Measurements from ENCODE around the gene ANKS1B.

ANKS1B gene

DNA sequence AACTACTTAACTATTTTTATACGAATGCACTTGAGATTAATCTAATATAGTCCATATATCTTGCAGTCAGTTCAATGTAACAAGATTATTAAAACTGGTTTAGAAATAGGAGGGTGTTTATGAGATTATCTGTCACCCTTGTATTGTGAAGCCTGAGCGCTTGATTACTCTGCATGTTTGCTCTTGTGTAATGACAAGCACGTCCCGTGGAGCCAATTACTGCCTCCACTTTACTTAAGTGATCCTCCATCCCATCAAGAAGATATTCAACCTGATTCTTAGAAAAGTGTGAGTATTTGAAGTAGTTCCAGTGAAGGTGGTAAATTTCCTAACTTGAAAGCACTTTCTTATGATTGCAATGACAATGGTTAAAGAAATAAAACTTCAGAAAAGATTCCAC lies 752.4 kb downstream of the ANKS1B start:
- no peaks in the 10 kb centered on the region for H3K9me3 ChIP-seq (ENCODE audit: insufficient read depth, low read depth, low read length)
- no peak overlapping the region for H3K4me2 ChIP-seq (ENCODE audit: low read depth, low read length, poor library complexity, severe bottlenecking)
- no peak overlapping the region for H2AFZ ChIP-seq (ENCODE audit: low read length)
- no peaks in the 10 kb centered on the region for H3K36me3 ChIP-seq (ENCODE audit: insufficient read depth, low read length)
- TF ChIP-seq, protein P1, sequence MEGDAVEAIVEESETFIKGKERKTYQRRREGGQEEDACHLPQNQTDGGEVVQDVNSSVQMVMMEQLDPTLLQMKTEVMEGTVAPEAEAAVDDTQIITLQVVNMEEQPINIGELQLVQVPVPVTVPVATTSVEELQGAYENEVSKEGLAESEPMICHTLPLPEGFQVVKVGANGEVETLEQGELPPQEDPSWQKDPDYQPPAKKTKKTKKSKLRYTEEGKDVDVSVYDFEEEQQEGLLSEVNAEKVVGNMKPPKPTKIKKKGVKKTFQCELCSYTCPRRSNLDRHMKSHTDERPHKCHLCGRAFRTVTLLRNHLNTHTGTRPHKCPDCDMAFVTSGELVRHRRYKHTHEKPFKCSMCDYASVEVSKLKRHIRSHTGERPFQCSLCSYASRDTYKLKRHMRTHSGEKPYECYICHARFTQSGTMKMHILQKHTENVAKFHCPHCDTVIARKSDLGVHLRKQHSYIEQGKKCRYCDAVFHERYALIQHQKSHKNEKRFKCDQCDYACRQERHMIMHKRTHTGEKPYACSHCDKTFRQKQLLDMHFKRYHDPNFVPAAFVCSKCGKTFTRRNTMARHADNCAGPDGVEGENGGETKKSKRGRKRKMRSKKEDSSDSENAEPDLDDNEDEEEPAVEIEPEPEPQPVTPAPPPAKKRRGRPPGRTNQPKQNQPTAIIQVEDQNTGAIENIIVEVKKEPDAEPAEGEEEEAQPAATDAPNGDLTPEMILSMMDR (conservative IDR thresholded peaks at IDR 0.05; ENCODE audit: low read length): no peak
- TF ChIP-seq EZH2phosphoT487 (IDR thresholded peaks at IDR 0.05; ENCODE audit: borderline replicate concordance): no peak
- no peak overlapping the region for H3K4me3 ChIP-seq (ENCODE audit: low read length, poor library complexity, severe bottlenecking)
- H3K9ac ChIP-seq (ENCODE audit: low read depth, low read length, poor library complexity, severe bottlenecking): no peak overlapping the region
- no peaks in the 10 kb centered on the region for H4K20me1 ChIP-seq (ENCODE audit: insufficient read depth, low read length, poor library complexity, severe bottlenecking)
- H3K4me1 ChIP-seq (ENCODE audit: insufficient read depth, low read length, poor library complexity, severe bottlenecking): no peaks in the 10 kb centered on the region
- no peaks in the 10 kb centered on the region for H3K9me2 ChIP-seq (replicated peaks; ENCODE audit: low read depth, low read length)
- no peaks in the 10 kb centered on the region for H3K27me3 ChIP-seq (ENCODE audit: insufficient read depth, low read length, poor library complexity, severe bottlenecking)
- H3F3A ChIP-seq (ENCODE audit: low read depth): no peaks in the 10 kb centered on the region
- no peaks in the 10 kb centered on the region for H3K79me2 ChIP-seq (ENCODE audit: insufficient read depth, low read length)

DNA sequence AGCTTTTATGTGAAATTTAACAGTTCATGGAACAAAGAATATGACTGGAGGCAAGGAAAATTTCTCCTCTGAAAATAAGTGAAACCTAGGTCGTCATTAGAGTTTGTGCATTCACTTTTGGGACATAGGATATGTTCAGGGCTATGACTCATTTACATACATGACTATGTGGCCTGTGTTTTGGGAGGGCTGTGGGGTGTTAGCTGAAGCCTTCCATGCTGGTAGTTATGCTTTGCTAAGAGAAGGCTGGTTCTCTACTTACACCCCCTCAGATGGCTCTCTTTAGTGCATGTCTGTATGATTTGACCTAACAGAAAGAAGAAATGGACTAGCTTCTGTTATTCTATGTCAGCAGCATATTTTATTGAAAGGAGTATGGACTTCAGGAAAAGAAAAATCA lies 753.7 kb downstream of the ANKS1B start:
- Histone ChIP-seq H3F3A (ENCODE audit: low read depth) (no peaks in the 10 kb centered on the region), H3K9me3 (ENCODE audit: insufficient read depth, low read depth, low read length) (no peaks in the 10 kb centered on the region), H3K9ac (ENCODE audit: low read depth, low read length, poor library complexity, severe bottlenecking) (no peak overlapping the region), H3K4me3 (ENCODE audit: low read length, poor library complexity, severe bottlenecking) (no peak overlapping the region), H3K4me1 (ENCODE audit: insufficient read depth, low read length, poor library complexity, severe bottlenecking) (no peaks in the 10 kb centered on the region), H3K27me3 (ENCODE audit: insufficient read depth, low read length, poor library complexity, severe bottlenecking) (no peaks in the 10 kb centered on the region), H2AFZ (ENCODE audit: low read length) (no peak overlapping the region), H3K79me2 (ENCODE audit: insufficient read depth, low read length) (no peaks in the 10 kb centered on the region), H4K20me1 (ENCODE audit: insufficient read depth, low read length, poor library complexity, severe bottlenecking) (no peaks in the 10 kb centered on the region), H3K4me2 (ENCODE audit: low read depth, low read length, poor library complexity, severe bottlenecking) (no peak overlapping the region), H3K9me2 (replicated peaks; ENCODE audit: low read depth, low read length) (no peaks in the 10 kb centered on the region), H3K36me3 (ENCODE audit: insufficient read depth, low read length) (no peaks in the 10 kb centered on the region)
- TF ChIP-seq, protein P1 (conservative IDR thresholded peaks at IDR 0.05; ENCODE audit: low read length): no peak
- no peak for TF ChIP-seq EZH2phosphoT487 (IDR thresholded peaks at IDR 0.05; ENCODE audit: borderline replicate concordance)

DNA sequence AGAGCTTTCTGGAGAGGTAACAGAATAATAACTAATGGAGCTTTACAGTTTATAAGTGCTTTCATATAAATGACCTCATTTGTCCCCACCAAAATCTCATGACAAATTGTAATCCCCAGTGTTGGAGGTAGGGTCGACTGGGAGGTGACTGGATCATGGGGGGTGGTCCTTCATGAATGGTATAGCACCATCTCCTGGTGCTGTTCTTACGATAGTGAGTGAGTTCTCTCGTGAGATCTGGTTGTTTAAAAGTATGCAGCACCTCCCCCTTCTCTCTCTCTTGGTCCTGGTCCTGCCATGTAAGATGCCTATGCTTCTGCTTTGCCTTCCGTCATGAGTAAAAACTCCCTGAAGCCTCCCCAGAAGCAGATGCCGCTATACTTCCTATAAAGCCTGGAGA lies 760.5 kb downstream of the ANKS1B start:
- Histone ChIP-seq H3K9me3 (ENCODE audit: insufficient read depth, low read depth, low read length) (no peaks in the 10 kb centered on the region), H3K79me2 (ENCODE audit: insufficient read depth, low read length) (no peaks in the 10 kb centered on the region), H3F3A (ENCODE audit: low read depth) (no peaks in the 10 kb centered on the region), H3K4me2 (ENCODE audit: low read depth, low read length, poor library complexity, severe bottlenecking) (no peak overlapping the region), H3K9me2 (replicated peaks; ENCODE audit: low read depth, low read length) (no peaks in the 10 kb centered on the region), H3K4me1 (ENCODE audit: insufficient read depth, low read length, poor library complexity, severe bottlenecking) (no peaks in the 10 kb centered on the region), H4K20me1 (ENCODE audit: insufficient read depth, low read length, poor library complexity, severe bottlenecking) (no peaks in the 10 kb centered on the region), H2AFZ (ENCODE audit: low read length) (no peak overlapping the region), H3K36me3 (ENCODE audit: insufficient read depth, low read length) (no peaks in the 10 kb centered on the region), H3K9ac (ENCODE audit: low read depth, low read length, poor library complexity, severe bottlenecking) (no peak overlapping the region), H3K27me3 (ENCODE audit: insufficient read depth, low read length, poor library complexity, severe bottlenecking) (no peaks in the 10 kb centered on the region), H3K4me3 (ENCODE audit: low read length, poor library complexity, severe bottlenecking) (no peak overlapping the region)
- TF ChIP-seq EZH2phosphoT487 (IDR thresholded peaks at IDR 0.05; ENCODE audit: borderline replicate concordance): no peak
- TF ChIP-seq, protein P1 (conservative IDR thresholded peaks at IDR 0.05; ENCODE audit: low read length): no peak
